GM18505 (cell line): ENCODE results near the gene ADNP.

Source experiments
- ATAC-seq: cut with Tn5 transposase; IDR thresholded peaks from one replicate; pipeline ENCODE4 v1.9.1; 2021; ENCODE audit not compliant: unreplicated experiment
- POLR2A ChIP-seq: IDR thresholded peaks from 4 replicates; pipeline ENCODE4 v1.6.1; 2011; ENCODE audit warnings: borderline replicate concordance; ENCODE audit not compliant: insufficient read depth, insufficient read length; ENCODE audit errors: extremely low read depth

ADNP gene

DNA sequence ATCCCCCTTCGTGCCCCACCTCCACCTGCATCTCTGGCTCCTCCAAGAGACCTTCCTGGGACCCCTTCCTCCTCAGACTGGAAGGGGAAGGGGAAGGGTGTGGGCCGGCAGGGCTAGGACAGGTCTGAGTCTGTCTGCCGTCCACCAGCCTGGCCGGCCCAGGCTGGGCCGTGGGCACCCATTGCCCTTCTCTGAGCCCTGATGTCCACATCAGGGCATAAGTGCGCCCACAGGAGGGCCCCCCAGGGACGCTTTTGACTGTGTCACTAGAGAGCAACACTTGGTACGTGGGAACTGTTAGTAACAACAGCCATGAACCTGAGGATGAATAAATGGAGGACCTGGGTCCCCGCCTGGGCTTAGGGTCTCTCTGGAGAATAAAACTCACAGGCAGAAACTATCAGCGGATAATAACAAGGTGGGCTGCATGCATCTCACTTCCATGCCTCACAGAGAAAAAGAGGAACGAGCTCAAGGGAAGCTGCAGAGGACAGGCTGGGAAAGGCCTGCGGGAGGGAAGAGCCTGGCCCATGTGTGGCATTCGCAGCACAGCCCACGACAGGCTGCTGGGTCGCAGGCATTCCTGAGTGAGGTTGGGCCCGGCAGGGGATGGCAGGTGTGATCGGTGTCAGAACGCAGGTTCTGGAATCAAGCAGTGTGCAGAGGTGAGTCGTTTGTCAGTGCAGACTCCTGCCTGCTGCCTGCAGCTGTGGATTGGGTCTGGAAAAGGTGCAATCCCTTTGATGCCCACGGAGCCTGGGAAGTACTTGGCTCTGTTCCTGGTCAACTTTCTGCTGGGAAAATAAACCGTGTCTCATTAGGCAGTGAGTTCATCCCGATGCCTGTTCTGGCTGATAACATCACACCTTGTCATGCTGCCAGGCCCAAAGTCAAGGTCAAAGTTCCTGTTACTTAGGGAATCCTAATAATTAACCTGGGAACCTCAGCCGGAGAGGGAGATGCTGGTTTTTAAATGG, 75.5 kb downstream of the ADNP start:
- no peak for TF ChIP-seq POLR2A
- no peak for ATAC-seq

DNA sequence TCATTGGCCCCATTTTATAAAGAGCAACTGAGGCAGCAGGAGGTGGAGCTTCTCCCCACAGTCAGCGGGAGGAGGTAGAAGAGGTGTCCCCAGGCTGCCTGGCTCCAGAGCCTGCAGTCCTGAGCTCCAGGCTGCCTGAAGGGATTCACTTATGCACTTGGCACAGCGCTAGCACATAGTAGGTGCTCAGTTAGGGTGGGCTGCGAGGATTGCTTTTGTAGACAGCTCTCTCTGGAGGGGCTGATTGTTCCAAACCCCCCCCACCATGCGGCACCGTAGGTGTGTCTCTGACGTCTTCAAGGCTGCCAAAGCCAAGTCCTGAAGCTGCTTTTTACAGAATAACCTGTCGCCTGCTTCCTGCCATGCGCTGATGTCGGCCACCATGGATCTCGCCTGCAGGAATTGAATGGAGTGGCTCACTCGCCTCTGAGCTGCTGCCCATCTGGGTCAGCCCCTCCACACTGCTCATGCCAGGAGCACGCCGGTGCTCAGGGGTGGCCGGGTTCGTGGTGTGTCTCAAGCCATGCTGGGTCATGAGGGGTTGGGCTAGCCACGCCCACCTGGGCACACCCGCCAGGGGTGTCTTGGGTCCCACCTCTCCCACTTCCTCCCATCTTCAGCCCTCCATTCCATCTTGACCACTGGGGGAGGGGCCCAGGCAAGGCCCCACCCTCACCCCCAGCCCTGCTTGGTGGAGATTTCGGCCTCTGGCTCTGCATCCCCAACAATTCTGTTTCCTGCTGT, 76.6 kb downstream of the ADNP start:
- ATAC-seq = no peak
- no peak for TF ChIP-seq POLR2A

- TF ChIP-seq POLR2A = no peak
These were observed 79.2 kb downstream of the ADNP start for GRCh38 chr20:50852085-50852484.

GRCh38 chr20:50850721-50851286, 80.4 kb downstream of the ADNP start:
- no peak for TF ChIP-seq POLR2A
- ATAC-seq = no peak

More at GRCh38 chr20:50852085-50852484, 79.2 kb downstream of the ADNP start:
- no peak for ATAC-seq

DNA sequence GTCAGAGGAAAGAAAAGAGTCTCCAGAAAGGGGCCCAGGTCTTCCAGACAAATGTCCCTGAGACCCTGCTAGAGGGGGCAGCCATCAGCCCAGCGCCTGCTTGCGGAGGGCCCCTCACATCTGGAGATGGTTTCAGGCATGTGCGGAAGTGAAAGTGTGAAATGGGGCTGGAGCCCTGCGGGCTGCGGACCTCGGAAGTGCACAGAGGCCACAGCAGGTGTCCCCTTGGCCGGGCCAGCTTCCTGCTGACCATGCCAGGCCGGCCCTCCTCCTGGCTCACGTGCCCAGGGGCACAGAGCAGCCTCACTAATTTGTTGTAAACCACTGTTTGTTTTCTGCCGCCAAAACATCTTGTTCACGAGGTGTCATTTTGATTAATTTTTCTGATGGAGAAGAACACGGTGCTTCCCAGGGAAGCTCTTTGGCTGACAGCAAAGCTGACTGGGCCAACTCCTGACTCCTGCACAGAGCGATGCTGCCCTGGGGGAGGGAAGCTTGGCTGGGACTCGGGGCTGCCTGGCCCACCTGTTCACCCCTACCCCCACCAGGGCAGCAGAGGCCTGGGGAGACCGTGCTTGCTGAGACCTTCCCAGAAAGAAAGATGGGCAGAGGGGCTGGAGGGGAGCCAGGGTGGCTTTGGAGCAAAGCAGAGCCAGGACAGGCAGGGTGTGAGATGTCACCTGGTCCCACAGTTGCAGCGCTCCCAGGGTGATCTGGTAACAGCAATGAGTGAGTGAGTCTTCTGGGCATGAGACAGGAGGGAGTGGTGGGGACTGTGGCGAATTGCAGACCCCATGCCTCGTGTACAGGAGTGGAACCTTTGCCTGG, 82.2 kb downstream of the ADNP start:
- no peak for TF ChIP-seq POLR2A
- no peak for ATAC-seq

GRCh38 chr20:50848341-50848808, 82.9 kb downstream of the ADNP start:
- TF ChIP-seq POLR2A = no peak
- no peak for ATAC-seq

GRCh38 chr20:50845566-50846215, 85.5 kb downstream of the ADNP start:
- TF ChIP-seq POLR2A = no peak
- ATAC-seq = no peak

- ATAC-seq = peak; percentile 97
- TF ChIP-seq POLR2A = peak; percentile 39
These were observed 86.7 kb downstream of the ADNP start for GRCh38 chr20:50844430-50845100.

DNA sequence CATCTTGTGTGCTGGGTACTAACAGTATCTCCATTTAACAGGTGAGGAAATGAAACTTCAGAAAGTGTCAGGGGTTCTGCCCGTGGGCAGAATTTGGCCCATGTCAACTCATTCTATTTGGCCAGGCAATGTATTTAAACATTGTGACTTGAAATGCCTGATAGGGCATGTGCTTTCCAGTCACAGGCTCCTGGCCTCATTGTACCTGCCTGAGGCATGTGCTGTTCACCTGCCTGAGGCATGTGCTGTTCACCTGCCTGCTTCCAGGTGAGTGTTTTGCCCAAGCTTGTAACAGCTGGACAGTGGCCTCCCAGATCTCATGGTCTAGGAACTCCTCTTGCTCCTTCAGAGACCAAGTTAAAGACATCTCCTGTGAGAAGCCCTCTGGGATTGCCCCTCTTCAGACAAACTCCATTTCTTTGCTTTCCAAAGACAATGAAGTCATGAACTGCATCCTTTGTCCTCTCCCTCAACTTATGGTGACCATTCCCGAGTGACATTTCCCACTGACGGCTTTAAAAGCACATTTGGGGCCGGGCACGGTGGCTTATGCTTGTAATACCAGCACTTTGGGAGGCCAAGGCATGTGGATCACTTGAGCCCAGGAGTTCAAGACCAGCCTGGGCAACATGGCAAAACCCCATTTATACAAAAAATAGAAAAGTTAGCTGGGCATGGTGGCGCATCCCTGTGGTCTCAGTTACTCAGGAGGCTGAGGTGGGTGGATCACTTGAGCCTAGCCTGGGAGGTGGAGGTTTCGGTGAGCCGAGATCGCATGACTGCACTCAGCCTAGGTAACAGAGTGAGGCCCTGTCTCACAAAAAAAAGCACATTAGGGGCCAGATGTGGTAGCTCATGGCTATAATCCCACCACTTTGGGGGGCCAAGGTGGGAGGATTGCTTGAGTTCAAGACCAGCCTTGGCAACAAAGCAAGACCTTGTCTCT, 87.6 kb downstream of the ADNP start:
- ATAC-seq = no peak
- TF ChIP-seq POLR2A = no peak

- no peak for TF ChIP-seq POLR2A
- no peak for ATAC-seq
These were observed 88.4 kb downstream of the ADNP start for GRCh38 chr20:50842821-50843220.
